GM21367 (cell line): Measurements from ENCODE around the gene CLDN34.

Experiments
- ATAC-seq: cut with Tn5 transposase; IDR thresholded peaks from one replicate; pipeline ENCODE4 v1.9.1; 2021; ENCODE audit not compliant: unreplicated experiment

CLDN34 gene

DNA sequence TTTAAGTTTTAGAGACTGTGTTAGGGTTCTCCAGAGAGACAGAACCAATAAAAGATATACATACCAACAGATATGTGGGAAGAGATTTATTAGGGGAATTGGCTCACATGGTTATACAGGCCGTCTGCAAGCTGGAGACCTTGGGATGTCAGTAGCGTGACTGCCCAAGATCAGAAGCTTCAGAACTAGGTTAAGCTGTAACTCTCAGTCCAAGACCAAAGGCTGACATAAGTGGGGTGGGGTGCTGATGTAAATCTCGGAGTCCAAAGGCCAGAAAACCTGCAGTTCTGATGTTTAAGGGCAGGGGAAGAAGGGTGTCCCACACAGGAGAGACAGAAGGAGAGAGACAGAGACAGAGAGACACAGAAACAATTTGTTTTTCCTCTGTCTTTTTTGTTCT is 10.5 kb downstream of the CLDN34 start:
- no peak for ATAC-seq

DNA sequence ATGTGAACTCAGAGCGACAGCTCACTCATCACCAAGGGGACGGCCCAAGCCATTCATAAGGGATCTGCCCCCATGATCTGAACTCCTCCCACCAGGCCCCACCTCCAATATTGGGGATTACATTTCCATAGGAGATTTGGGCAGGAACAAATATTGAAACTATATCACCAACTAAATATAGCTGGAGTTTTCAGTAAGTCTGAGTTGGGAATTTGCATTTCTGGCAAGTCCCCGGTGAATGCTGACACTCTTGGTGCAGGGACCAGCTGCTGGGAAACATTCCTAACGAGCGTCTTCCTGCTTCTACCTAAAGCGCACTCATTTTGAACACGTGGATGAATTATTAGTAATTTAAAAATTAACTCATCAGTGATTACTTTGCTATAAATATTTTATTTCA is 13.2 kb downstream of the CLDN34 start:
- no peak for ATAC-seq

DNA sequence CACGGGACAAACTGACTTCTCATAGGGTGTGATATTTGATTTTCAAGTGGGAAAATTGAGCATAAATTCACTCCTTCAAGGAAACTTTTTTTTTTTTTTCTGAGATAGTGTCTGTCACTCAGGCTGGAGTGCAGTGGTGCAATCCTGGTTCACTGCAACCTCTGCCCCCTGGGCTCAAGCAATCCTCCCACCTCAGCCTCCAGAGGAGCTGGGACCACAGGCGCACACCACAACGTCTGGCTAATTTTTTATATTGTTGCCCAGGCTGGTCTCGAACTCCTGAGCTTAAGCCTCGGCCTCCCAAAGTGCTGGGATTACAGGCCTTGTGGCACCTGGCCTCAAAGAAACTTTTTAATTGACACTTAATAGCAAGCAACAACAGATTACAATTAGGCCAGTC is 13.8 kb downstream of the CLDN34 start:
- ATAC-seq, result no peak

DNA sequence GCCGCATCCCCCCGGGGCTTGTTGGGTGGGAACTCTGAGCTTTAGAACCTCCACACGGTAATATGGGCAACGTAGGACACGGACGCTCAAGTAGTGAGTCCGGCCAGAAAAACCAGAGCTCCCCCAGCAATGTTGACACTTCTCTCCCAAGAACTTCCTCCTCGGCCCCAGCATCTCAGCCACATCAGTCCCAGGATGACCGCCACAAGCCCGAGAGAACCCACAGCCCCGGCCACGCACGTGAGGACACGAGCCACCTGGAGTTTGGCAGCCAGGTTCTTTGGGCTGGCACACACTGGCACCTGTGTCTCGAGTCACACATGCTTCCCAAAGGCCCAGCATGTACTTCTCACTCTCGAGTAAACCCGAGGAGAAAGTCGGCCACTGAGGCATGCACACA is 16.3 kb downstream of the CLDN34 start:
- no peak for ATAC-seq

DNA sequence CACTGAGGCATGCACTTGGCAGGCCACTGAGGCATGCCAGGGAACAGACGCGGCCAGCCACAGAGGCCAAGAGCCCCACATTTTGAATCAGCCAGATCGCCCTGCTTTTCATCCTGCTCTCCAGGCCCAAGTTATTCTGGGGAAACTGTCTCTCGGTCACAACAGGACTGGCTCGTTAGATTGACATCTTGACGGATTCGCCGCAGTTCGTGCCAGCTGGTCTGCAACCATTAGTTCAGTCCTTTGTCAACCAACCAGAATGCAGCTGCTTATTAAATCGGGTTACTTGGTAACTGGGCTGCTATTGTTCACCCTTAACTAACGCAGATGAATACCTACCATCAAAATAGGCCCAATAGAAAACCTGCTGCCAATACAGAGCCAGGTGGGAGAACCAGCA is 16.7 kb downstream of the CLDN34 start:
- no peak for ATAC-seq

DNA sequence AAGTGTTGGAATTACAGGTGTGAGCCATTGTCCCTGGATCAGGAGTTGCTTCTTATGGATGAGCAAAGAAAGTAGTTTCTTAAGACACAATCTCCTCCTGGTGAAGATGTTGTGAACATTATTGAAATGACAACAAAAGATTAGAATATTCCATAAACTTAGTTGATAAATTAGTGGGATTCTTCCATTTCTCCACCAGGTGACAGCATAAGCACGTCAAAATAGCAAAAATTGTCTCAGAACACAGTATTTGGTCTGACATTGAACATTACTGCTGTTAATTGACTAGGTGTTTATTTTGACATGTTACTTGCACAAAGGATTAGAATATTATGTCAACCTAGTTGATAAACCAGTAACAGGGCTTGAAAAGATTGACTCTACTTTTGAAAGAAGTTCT is 21.6 kb downstream of the CLDN34 start:
- no peak for ATAC-seq

DNA sequence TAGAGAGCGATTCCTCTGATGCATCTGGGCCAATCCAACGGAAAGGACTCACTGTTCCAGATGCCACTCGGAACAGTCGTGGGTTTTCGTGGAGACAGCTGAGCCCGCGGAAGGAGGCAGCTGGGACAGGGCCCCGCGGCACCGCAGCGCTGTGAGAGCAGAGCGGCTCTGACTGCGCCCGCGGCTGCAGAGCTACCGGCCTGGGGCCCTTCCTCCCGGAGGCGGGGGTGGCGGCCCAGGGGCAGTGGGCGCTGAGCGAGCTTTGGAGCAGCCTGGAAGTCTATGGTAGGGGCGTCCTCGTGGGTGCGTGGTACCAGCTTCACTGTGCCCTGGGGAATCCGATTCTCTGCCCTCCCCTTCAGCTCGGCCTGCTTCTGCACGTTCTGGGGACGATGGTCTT is 24.9 kb downstream of the CLDN34 start:
- ATAC-seq, result no peak

DNA sequence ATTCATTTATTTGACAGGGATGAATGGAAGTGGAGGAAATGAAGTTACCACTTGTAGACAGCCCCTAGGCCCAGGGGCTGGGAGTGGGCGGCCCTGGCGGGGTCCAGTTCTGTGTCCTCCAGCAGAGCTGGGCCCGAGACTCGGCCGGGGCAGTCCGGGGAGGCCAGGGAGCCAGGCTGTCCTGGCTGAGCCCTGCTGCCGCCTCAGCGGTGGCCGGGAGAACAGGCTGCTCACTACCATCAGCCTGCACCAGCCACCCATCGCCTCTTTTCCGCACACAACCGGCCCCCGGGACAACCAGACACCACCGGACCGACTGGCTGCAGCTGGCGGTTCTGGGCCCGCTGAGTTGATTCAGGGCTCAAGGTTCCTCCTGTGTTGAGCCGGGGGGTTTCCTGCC is 25.6 kb downstream of the CLDN34 start:
- ATAC-seq, result no peak

DNA sequence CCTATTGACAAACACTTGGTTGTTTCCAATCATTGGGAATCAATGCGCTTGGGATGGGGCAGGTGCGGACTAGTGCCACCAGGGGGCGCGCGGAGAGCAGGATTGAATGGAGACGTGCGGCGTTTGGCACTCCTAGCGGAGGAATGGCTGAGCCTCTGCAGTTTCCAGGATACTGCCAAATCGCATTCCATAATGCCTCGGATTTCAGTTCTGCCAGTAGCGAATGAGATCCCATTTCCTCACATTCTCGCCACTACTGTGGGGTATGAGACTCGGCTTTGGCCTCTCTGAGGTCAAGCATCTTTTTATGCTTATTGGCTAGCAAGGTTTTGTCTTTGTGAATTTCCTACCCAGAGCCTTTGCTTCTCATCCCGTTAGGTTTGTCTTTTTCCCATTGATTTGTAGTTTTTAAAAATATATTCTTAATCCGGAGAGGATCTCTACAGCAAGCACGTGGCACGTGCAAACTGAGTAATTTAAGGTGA is 28.7 kb downstream of the CLDN34 start:
- no peak for ATAC-seq

DNA sequence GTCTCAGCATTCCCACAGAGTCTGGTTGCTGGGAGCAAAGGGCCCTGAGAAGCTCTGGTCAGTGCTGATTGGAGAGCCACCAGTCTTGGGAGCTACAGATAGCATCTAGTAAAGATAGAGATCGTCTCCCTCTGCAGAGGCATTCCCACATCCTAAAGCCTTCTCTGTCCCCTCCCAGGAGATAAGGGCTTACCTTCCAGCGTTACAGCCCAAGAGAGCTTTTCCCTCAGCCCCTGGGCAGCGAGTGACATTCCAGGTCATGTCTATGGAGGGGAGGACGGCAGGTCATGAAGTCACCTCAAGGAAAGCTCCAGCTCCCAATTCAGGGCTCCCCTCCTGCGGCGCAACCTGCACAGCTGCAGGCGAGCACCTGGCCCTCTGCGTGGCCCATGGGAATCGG is 29.9 kb downstream of the CLDN34 start:
- no peak for ATAC-seq

DNA sequence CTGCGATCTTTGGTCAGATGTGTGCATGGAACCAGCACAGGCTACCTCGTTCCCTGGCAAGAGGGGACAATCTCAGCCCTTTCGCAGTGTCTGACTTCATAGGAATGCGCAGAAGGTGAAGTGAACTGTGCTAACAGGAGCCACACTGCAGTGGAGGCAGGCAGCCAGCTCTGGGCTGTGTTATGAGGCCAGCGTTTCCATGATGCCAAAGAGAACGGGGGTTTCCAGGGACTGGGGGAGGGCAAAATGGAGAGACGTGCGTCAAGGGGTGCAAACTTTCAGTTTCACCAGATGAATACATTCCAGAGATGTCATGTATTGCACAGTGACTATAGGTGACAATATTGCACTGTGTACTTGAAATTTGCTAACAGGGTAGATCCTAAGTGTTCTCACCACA is 30.4 kb downstream of the CLDN34 start:
- ATAC-seq, result peak; percentile 44

DNA sequence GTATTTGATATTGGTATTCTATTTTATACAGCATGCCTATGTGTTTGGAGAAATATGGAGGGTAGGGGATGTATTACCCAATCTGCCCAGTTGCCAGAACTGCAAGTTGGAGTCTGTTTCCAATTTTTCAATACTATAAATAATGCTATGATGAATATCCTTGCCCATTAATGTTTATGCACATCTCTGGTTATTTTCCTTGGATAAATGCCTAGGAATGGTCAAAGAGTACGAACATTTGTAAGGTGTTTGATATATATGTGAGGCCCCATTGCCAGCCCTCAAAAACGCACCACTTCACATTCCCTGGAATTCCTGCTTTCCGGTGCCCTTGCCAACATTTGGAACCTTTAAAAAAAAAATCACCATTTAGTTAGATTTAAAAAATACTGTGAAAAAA is 34.3 kb downstream of the CLDN34 start:
- no peak for ATAC-seq

DNA sequence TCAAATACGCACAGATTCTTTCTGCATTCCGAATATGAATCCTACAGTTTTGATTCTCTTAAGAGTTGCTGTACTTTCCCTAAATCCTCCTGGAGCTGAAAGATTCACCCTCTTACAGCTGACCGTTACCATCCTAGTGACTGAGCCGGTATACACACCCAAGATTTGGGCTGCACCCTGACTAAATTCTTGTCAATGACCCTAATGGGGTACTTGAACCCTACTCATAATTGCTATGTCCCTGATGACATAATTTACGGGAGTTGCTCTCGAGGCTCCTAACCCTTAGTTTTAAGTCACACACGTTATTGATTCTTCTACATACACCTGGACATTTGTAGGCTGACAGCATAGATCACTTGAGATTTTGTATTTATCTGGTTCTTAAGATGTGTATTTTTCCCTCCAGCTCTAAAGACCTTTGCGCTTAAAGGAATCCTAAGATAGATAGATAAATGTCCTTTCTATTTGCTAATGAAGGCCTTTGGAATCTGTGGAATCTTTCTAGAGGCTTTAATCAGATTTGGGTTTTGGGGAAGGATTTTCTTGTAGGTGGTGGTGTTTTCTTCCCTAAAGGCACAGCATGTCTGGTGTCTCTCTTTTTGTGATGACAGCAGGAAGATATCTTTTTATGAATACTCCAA is 37.8 kb downstream of the CLDN34 start:
- ATAC-seq, result no peak

DNA sequence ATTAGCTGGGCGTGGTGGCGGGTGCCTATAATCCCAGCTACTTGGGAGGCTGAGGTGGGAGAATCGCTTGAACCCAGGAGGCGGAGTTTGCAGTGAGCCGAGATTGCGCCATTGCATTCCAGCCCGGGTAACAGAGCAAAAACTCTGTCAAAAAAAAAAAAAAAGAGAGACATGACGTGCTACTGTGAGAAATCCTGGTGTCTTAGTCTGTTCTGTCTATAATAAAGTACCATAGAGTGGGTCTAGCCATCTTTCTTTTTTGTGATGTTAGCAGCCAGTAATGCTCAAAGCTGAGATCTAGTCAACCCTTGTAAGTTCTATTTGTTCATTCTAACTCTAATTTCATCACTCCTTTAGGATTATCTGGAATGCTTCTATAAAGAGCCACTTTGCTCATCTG is 38.9 kb downstream of the CLDN34 start:
- ATAC-seq, result no peak

DNA sequence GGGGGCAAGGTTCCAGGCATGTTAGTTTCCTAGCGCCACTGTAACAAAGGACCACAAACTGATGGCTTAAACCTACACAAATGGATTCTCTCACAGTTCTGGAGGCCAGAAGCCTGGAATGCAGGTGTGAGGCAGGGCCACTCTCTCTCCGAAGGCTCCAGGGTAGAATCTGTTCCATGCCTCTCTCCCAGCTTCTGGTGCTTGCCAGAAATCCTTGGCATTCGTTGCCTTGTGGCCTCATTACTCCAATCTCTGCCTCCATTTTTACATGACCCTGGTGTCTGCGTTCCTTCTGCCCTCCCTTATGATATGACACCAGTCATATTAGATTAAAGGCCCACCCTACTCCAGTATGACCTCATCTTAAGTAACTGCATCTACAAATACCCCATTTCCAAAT is 39.6 kb downstream of the CLDN34 start:
- ATAC-seq, result no peak

DNA sequence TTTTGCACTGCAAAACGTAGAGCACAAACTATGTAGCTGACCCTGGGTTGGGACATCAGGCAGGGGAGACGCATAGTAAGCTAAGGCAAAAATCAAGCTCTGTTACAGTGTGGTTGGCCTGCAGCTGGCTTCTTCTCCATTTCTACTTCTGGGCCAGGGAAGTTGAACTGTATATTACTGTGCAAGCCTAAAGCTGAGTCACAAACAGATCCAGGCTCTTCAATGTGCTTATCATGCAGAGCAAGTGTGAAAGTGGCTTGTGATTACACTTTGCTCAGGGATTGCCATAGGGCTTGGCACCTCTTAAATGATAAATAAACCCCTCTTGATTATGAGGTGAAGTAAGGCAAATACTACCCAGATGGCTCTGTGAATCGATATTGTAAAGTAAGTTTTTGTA is 40.5 kb downstream of the CLDN34 start:
- ATAC-seq, result no peak

DNA sequence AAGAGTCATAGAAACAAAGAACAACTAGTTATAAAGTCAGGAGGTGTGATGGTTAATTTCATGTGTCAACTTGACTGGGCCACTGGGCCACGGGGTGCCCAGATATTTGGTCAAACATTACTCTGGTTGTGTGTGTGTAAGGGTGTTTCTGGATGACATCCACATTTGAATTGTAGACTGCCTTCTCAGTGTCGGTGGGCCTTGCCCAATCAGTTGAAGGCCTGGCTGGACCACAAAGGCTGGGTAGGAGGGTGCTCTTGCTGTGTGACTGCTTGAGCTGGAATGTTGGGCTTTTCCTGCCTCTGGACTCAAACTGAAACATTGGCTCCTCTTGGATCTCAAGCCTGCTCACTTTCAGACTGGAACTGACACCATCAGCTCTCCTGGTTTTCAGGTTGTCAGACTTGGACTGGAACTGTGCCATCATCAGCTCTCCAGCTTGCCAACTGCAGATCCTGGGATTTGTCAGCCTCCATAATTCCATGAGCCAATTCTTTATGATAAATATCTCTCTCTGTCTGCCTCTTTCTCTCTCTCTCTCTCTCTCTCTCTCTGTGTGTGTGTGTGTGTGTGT is 41.4 kb downstream of the CLDN34 start:
- ATAC-seq, result no peak

DNA sequence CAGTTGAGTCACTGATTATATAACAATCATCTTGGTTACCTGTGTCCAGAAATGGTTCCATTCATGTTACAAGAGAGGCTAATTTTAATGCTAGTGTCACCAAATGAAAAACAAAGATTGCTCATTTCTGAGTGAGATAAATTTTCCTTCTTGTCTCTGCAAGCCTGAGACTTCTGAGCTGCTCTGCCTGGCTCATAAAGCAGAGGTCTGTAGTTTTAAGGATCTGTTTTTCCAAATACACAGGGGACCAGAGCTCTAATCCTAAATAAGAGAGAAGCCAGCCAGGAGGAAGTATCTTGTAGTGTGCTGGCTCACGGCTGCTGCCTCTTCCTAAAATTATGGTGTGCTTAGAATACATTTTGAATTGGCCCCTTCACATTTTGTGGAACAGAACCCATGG is 42.6 kb downstream of the CLDN34 start:
- ATAC-seq, result no peak

DNA sequence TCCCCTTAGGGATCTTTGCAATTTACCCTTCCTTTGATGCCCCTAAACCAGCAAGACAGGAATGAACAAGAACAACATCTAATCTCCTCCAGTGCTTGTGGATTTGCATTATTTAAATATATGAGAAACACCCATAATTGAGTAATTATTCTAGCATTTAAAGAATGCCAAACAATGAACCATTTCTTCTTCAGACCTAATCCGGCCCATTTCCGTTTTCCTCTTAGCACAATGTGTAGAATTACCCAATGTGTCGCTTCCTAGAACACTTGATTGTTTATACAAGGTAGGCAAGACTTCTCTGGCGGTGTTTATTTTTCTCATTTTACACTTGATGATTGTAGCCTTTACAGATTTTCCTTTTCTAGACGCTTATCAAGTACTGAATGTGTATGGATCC is 43.5 kb downstream of the CLDN34 start:
- ATAC-seq, result no peak

DNA sequence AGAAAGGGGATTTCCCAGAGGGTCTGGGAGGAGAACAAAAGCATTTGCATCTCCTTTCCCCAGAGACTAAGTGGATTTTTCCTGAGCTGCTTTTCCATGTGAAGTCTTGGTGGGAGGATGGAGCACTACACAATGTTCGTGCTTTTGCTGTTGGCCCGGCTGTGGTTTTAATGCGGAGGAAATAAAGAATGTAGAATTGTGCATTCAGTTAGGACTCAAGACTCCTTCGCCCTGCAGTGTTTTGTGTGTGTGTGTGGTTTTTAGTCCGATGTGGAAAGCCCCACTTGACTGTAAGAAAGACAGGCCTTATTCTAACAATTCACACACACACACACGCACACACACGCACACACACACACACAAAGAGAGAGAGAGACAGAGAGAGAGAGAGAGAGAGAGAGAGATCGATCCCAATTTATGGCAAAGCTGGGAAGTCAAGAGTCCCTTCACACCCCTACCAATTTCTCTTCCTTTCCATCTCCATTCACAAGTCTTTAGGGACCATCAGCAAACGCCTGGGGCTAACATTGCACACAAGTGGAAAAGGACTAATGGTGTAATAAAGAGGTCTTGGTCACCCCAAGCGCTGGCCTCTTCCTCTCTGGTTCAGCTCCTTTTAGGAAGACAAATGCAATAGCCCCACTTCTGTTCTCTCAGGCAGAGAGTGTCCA is 44.2 kb downstream of the CLDN34 start:
- no peak for ATAC-seq

DNA sequence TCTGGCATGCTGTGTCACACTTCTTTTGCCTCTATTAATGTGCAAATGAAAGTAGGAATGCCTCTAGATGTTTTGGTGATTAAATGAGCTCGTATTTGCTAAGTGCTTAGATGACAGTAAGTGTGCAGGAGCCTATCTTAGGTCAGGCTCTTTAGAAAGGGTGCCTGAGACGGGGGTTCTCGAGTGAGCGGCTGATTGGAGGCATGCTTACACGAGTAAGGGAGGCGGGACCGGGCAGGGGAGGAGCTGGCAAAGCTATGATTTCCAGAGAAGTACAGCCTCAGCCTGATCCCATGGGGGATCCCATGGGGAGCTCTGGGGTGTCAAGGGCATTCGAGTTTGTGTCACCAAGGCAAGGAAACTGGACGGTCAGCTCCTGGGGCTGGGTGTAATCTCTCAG is 44.8 kb downstream of the CLDN34 start:
- ATAC-seq, result no peak

DNA sequence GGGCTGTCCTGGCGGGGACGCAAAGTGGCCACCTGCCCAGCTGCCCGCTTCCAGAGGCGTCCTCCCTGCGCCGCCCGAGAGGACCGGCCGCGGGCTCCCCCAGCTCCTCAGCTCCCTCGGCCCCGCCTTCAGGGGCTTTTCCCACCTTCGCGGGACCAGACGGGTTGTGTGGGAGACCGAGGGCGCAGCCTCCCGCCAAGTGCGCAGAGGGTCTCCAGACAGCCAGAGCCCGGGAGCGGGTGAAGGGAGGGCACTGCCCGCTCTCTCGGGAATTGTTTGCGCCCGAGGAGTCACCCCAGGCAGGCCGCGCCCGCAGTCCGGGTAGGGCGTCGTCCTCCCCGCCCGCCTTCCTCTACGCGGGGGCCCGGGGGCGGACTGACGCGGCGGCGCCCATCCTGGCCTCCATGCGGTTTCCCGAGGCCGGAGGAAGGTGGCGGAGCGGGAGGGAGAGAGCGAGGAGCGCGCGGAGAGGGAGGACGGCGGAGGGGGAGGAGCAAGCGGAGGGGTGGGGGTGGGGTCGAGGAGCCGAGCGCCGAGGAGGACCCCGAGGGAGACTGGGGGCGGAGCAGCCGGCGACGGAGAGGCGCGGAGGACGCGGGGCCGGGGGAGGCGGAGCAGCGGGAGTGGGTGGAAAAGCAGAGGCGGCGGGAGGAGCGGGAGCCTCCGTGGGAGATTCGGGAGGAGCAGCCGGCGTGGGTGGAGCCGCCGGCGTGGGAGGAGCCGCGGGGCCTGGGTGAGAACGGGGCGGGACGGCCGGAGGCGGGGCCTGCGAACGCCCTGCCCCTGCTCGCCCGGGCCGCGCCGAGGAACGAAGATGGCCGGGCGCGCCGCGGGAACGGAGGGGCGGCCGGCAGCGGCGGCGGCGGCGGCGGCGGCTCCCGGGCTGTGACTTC is 47.5 kb downstream of the CLDN34 start:
- peak; percentile 76 for ATAC-seq
